Muscle of leg (tissue), 11 donors: ENCODE measurements around the gene MARCHF3. TPM values are rescaled to one million over a fixed set of nuclear protein-coding genes. Genes with fewer than 3 reads are reported as not detected.
"Not testable (repeated sequence)": the region's sequence is repeated elsewhere in the genome, so short reads cannot be mapped to it uniquely, and the experiment has no call there.

Experiments
- DNase-seq: peaks from one replicate; pipeline ENCODE4 v3.0.0; 2013
- H3K27ac ChIP-seq: one replicate; pipeline ENCODE4 v1.5.1; 2013; ENCODE audit warnings: mild to moderate bottlenecking, low read length, control low read depth
- H3K27me3 ChIP-seq: one replicate; pipeline ENCODE4 v1.6.1; 2013; ENCODE audit warnings: low read length; ENCODE audit not compliant: control insufficient read depth, insufficient read depth
- H3K36me3 ChIP-seq: one replicate; pipeline ENCODE4 v1.6.1; 2013; ENCODE audit warnings: low read length; ENCODE audit not compliant: control insufficient read depth, insufficient read depth
- H3K4me1 ChIP-seq: one replicate; pipeline ENCODE4 v1.6.1; 2013; ENCODE audit warnings: low read length; ENCODE audit not compliant: control insufficient read depth, insufficient read depth
- H3K4me3 ChIP-seq: one replicate; pipeline ENCODE4 v1.5.1; 2013; ENCODE audit warnings: low read length, control low read depth
- H3K9me3 ChIP-seq: replicated peaks from 2 replicates; pipeline ENCODE4 v1.6.1; 2013; ENCODE audit warnings: low read depth, low read length; ENCODE audit not compliant: control insufficient read depth
- WGBS: methylation state at CpG from one replicate; pipeline ENCODE4 v1.1.5; 2013; ENCODE audit warnings: missing lambda C conversion rate; ENCODE audit not compliant: insufficient coverage; 5-methylcytosine and 5-hydroxymethylcytosine counted together
- polyA plus RNA-seq, 8 donors: library from polyadenylated mRNA; unstranded; fragments of 120-200 nt; gene quantifications; one replicate each; pipeline versions ENCODE4 v1.2.1 to v1.2.3, GENCODE V29; 2013; ENCODE audit warnings: inconsistent platforms in 1 of 8, low replicate concordance in 1 of 8; ENCODE audit not compliant: insufficient read length in 8 of 8, insufficient read depth in 1 of 8
- total RNA-seq: library from RNA; stranded (reverse); fragments of 120-200 nt; gene quantifications from one replicate; pipeline ENCODE4 v1.2.4, GENCODE V29; 2013

MARCHF3 gene
- total and polyA plus RNA-seq, 9 donors = 7.0 to 13.1 (median 10.4) TPM

DNA sequence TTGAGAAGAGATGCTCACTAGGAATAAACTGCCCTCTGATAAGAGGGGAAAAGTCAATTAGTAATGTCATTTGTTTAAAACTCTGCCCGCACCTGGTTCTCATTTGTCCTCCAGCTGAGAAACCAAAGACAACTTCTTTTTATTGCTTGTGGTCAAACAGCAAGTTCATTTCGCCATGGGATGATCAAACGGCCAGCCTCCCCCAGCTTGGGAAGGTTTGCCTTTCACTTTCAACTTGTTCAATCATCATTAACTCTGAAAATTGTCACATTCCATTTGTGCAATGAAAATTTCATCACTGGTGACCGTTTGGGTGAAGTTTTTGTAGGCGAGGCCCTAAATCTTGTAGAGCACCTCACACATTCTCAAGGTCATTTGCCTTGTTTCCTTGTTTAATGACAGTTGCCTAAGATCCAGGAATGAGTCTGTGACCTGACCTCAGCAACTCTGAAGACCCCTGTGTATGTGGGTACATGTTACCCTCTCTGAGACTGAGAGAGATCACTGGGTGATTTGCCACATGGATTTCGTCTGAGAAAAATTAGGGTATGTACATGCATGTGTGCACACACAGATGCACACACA, 117.7 kb downstream of the MARCHF3 start:
- Histone ChIP-seq H3K4me3 (no peak overlapping the region), H3K4me1 (no peaks in the 10 kb centered on the region), H3K27me3 (no peaks in the 10 kb centered on the region), H3K27ac (no peak overlapping the region), H3K36me3 (peaks cover 9% of the 10 kb centered on the region), H3K9me3 (peaks cover 5% of the 10 kb centered on the region)
- WGBS = no CpG with 5 or more reads among the region's 6 CpGs
- DNase-seq = no peak

DNA sequence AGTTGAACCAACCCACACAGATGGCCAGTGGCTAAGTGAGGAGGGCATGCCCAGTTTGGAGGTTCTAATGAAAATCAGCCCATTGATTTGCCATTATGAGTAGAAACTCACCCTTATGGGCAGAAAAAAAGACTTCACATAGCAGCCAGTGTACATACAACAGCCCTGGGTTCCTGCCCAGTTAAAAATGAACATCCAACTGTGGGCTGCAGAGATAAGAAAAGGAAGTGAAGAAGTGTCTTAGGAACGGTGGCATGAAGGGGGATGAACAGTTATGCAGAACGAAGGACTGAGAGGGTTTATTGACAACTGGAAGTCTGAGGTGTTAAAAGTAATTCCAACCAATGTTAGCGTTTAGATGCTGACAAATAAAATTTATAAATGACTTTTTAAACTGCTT, 118.4 kb downstream of the MARCHF3 start:
- WGBS = 52% methylated on average over 2 of the region's 3 CpGs
- H3K36me3 ChIP-seq = peaks cover 9% of the 10 kb centered on the region
- no peak overlapping the region for H3K4me3 ChIP-seq
- H3K27me3 ChIP-seq = no peaks in the 10 kb centered on the region
- no peaks in the 10 kb centered on the region for H3K4me1 ChIP-seq
- DNase-seq = no peak
- no peak overlapping the region for H3K27ac ChIP-seq
- H3K9me3 ChIP-seq = peaks cover 5% of the 10 kb centered on the region

- Histone ChIP-seq H3K4me3 (no peak overlapping the region), H3K4me1 (no peaks in the 10 kb centered on the region), H3K27ac (no peak overlapping the region), H3K9me3 (peaks cover 5% of the 10 kb centered on the region), H3K27me3 (no peaks in the 10 kb centered on the region), H3K36me3 (peaks cover 7% of the 10 kb centered on the region)
- WGBS = no CpG with 5 or more reads among the region's 2 CpGs
- no peak for DNase-seq
Observed at GRCh38 chr5:126909856-126910255, 120.5 kb downstream of the MARCHF3 start.

GRCh38 chr5:126904407-126904806, 126.0 kb downstream of the MARCHF3 start:
- no CpG with 5 or more reads among the region's 1 CpG for WGBS
- H3K27me3 ChIP-seq, H3K4me3 ChIP-seq, H3K9me3 ChIP-seq, H3K27ac ChIP-seq, H3K4me1 ChIP-seq, DNase-seq, H3K36me3 ChIP-seq: not testable (repeated sequence)

DNA sequence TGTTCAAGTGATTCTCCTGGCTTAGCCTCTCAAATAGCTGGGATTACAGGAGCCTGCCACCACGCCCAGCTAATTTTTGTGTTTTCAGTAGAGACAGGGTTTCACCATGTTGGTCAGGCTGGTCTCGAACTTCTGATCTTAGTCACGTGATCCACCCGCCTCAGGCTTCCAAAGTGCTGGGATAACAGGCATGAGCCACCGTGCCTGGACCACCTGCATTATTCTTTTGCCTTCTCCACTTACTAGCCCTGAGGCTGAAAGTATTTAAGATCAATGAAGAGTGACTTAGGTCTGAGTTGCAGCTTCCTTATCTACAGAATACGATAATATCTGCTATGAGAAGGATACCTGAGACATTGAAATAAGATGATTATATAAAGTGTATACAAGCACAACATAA, 129.6 kb downstream of the MARCHF3 start:
- Histone ChIP-seq H3K9me3 (no peaks in the 10 kb centered on the region), H3K4me1 (no peaks in the 10 kb centered on the region), H3K27me3 (no peaks in the 10 kb centered on the region), H3K27ac (no peak overlapping the region), H3K4me3 (no peak overlapping the region), H3K36me3 (no peaks in the 10 kb centered on the region)
- DNase-seq = no peak
- WGBS = 89% methylated on average over 4 of the region's 6 CpGs

DNA sequence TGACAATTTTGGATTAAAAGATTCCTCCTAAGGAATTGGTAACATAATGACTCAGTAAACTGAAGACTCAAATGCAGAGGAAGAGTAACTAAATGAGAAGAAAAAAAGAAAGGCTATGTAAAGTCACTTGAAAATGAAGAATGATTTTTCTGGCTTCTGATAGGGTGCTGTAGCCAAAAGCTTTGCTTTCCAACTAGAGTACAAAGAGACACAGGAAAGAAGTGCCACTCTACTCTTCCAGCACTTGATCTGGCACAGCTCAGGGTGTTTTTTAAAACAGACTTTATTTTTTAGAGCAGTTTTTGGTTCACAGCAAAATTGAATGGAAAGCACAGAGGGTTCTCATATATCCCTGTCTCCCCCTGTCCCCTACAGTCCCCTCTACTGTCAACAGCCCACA, 130.9 kb downstream of the MARCHF3 start:
- no peak for DNase-seq
- Histone ChIP-seq H3K4me1 (no peaks in the 10 kb centered on the region), H3K9me3 (no peaks in the 10 kb centered on the region), H3K27me3 (no peaks in the 10 kb centered on the region), H3K27ac (no peak overlapping the region), H3K36me3 (no peaks in the 10 kb centered on the region), H3K4me3 (no peak overlapping the region)

DNA sequence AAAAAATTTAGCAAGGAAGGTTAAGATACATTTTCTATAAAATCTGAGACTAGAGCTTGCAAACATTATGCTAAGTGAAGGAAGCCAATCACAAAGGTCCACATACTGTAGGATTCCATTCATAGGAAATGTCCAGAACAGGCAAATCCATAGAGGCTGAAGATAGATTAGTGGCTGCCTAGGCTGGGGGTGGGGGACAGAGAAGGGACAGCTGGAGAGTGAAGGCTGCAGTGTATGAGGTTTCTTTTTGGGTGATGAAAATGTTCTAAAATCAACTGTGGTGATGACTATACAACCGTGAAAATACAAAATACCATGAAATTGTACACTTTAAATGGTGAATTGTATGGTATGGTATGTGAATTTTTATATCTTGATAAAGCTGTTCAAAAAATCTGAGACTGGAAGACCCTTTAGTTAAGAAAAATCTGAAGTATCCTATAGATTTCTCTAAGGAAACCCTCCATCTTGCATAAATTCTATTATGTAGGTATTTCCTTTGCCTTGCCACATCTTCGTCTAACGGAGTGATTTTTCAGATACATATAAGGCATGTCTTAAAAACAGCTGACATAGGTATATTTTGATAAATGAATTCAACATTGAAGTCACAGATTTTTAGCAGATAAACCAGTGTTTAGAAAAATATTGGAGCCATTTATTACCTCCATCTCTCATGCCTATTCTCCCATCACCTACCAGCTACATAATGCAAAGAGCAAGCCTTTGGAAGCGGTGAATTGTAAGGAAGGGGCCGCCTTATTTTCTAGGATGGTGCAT, 132.3 kb downstream of the MARCHF3 start:
- Histone ChIP-seq H3K4me1 (no peaks in the 10 kb centered on the region), H3K27ac (no peak overlapping the region), H3K27me3 (no peaks in the 10 kb centered on the region), H3K36me3 (no peaks in the 10 kb centered on the region), H3K9me3 (no peaks in the 10 kb centered on the region), H3K4me3 (no peak overlapping the region)
- DNase-seq = no peak
- WGBS = no CpG with 5 or more reads among the region's 5 CpGs

- 98% methylated on average over 5 of the region's 9 CpGs for WGBS
- H3K4me1 ChIP-seq = no peaks in the 10 kb centered on the region
- H3K4me3 ChIP-seq = no peak overlapping the region
- no peak overlapping the region for H3K27ac ChIP-seq
- no peak for DNase-seq
- H3K36me3 ChIP-seq = no peaks in the 10 kb centered on the region
- H3K9me3 ChIP-seq = no peaks in the 10 kb centered on the region
- H3K27me3 ChIP-seq = no peaks in the 10 kb centered on the region
Observed at GRCh38 chr5:126896170-126896702, 134.1 kb downstream of the MARCHF3 start.

- H3K36me3 ChIP-seq, H3K27me3 ChIP-seq, H3K4me1 ChIP-seq, H3K27ac ChIP-seq, DNase-seq, H3K9me3 ChIP-seq, H3K4me3 ChIP-seq: not testable (repeated sequence)
- 83% methylated on average over 14 of the region's 14 CpGs for WGBS
Observed at GRCh38 chr5:126895712-126896111, 134.6 kb downstream of the MARCHF3 start.

DNA sequence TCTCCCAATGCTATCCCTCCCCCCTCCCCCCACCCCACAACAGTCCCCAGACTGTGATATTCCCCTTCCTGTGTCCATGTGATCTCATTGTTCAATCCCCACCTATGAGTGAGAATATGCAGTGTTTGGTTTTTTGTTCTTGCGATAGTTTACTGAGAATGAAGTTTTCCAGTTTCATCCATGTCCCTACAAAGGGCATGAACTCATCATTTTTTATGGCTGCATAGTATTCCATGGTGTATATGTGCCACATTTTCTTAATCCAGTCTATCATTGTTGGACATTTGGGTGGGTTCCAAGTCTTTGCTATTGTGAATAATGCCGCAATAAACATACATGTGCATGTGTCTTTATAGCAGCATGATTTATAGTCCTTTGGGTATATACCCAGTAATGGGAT, 139.9 kb downstream of the MARCHF3 start:
- not testable (repeated sequence) for H3K27me3 ChIP-seq, H3K9me3 ChIP-seq, H3K36me3 ChIP-seq, H3K27ac ChIP-seq, H3K4me1 ChIP-seq, DNase-seq, H3K4me3 ChIP-seq
- WGBS = no CpG with 5 or more reads among the region's 2 CpGs
